GM21515 (cell line): ENCODE results near the gene SMIM43.
"Not testable (repeated sequence)": the region's sequence is repeated elsewhere in the genome, so short reads cannot be mapped to it uniquely, and the experiment has no call there.

Experiments
- ATAC-seq: cut with Tn5 transposase; IDR thresholded peaks from one replicate; pipeline ENCODE4 v1.9.1; 2021; ENCODE audit not compliant: unreplicated experiment

SMIM43 gene

GRCh38 chr4:121737846-121738554 is 27.0 kb downstream of the SMIM43 start:
- ATAC-seq = no peak

- no peak for ATAC-seq
Measured at GRCh38 chr4:121736735-121737351, 28.1 kb downstream of the SMIM43 start.

GRCh38 chr4:121734571-121734970 is 30.4 kb downstream of the SMIM43 start:
- ATAC-seq = no peak

- ATAC-seq = no peak
Measured at GRCh38 chr4:121733942-121734341, 31.0 kb downstream of the SMIM43 start.

- not testable (repeated sequence) for ATAC-seq
Measured at GRCh38 chr4:121729753-121730152, 35.2 kb downstream of the SMIM43 start.

- ATAC-seq = no peak
Measured at GRCh38 chr4:121728798-121729226, 36.2 kb downstream of the SMIM43 start.

GRCh38 chr4:121728066-121728465 is 36.9 kb downstream of the SMIM43 start:
- ATAC-seq = no peak

GRCh38 chr4:121726642-121727268 is 38.2 kb downstream of the SMIM43 start:
- peak; percentile 96 for ATAC-seq

GRCh38 chr4:121724671-121725070 is 40.3 kb downstream of the SMIM43 start:
- no peak for ATAC-seq

GRCh38 chr4:121721700-121722099 is 43.3 kb downstream of the SMIM43 start:
- no peak for ATAC-seq

- no peak for ATAC-seq
Measured at GRCh38 chr4:121720109-121720508, 44.9 kb downstream of the SMIM43 start.

GRCh38 chr4:121717680-121718237 is 47.2 kb downstream of the SMIM43 start:
- no peak for ATAC-seq

- no peak for ATAC-seq
Measured at GRCh38 chr4:121714548-121714947, 50.4 kb downstream of the SMIM43 start.

GRCh38 chr4:121712783-121713182 is 52.2 kb downstream of the SMIM43 start:
- ATAC-seq = no peak

GRCh38 chr4:121712001-121712651 is 52.8 kb downstream of the SMIM43 start:
- no peak for ATAC-seq

GRCh38 chr4:121711263-121712000 is 53.5 kb downstream of the SMIM43 start:
- peak; percentile 91 for ATAC-seq

- ATAC-seq = no peak
Measured at GRCh38 chr4:121709766-121710405, 55.1 kb downstream of the SMIM43 start.
